Tibial artery (tissue), 4 donors: ENCODE data around the gene DNAH9.

Source experiments
- DNase-seq, 2 donors: peaks; one replicate each; pipeline ENCODE4 v3.0.0-alpha.2; 2019
- H3K27ac ChIP-seq, 2 donors: fragments of 200-600 bp; sonication (generic) in 1 of 2; 1 replicate in 1 of 2; 2 replicates in 1 of 2; pipeline ENCODE4 v1.5.1; 2018 to 2019; ENCODE audit warnings: mild to moderate bottlenecking in 1 of 2
- H3K27me3 ChIP-seq, 2 donors: fragments of 200-600 bp; sonication (generic) in 1 of 2; one replicate each; pipeline versions ENCODE4 v1.5.1 to v1.6.0; 2016 to 2019
- H3K36me3 ChIP-seq, 3 donors: fragments of 200-600 bp; sonication (generic) in 2 of 3; one replicate each; pipeline ENCODE4 v1.5.1; 2016 to 2019; ENCODE audit warnings: mild to moderate bottlenecking in 2 of 3
- H3K4me1 ChIP-seq, 4 donors: fragments of 200-600 bp; sonication (generic) in 2 of 4; 1 replicate in 3 of 4; 2 replicates in 1 of 4; pipeline ENCODE4 v1.5.1; 2016 to 2019
- H3K4me3 ChIP-seq, 2 donors: fragments of 200-600 bp; sonication (generic) in 1 of 2; 1 replicate in 1 of 2; 2 replicates in 1 of 2; pipeline ENCODE4 v1.5.1; 2018 to 2019; ENCODE audit warnings: mild to moderate bottlenecking in 2 of 2
- H3K9me3 ChIP-seq, 3 donors: fragments of 200-600 bp; sonication (generic) in 1 of 3; one replicate each; pipeline ENCODE4 v1.5.1; 2016 to 2019
- CTCF ChIP-seq, 2 experiments: fragments of 200-600 bp in 1 of 2; fragments of 450-650 bp in 1 of 2; IDR thresholded peaks; one replicate each; pipeline ENCODE4 v1.5.1; 2017 to 2019; ENCODE audit warnings: antibody characterized with exemption in 2 of 2, mild to moderate bottlenecking in 1 of 2, moderate library complexity in 1 of 2
- intact Hi-C: fragments of 100-400 bp; cut with DNase I; formaldehyde crosslinking; loops from one replicate; pipeline ENCODE4 v1.15.0; 2023; ENCODE audit warnings: low total_unique reads

Gene DNAH9

GRCh38 chr17:11823862-11824261 is 225.6 kb downstream of the DNAH9 start:
- Histone ChIP-seq H3K9me3 (no peaks in the 10 kb centered on the region), H3K4me1 (no peaks in the 10 kb centered on the region), H3K27me3 (no peaks in the 10 kb centered on the region), H3K27ac (no peak overlapping the region), H3K36me3 (no peaks in the 10 kb centered on the region), H3K4me3 (no peak overlapping the region)
- no peak for TF ChIP-seq CTCF (IDR thresholded peaks at IDR 0.05)
- intact Hi-C loops: no loop called here
- no peak for DNase-seq

DNA sequence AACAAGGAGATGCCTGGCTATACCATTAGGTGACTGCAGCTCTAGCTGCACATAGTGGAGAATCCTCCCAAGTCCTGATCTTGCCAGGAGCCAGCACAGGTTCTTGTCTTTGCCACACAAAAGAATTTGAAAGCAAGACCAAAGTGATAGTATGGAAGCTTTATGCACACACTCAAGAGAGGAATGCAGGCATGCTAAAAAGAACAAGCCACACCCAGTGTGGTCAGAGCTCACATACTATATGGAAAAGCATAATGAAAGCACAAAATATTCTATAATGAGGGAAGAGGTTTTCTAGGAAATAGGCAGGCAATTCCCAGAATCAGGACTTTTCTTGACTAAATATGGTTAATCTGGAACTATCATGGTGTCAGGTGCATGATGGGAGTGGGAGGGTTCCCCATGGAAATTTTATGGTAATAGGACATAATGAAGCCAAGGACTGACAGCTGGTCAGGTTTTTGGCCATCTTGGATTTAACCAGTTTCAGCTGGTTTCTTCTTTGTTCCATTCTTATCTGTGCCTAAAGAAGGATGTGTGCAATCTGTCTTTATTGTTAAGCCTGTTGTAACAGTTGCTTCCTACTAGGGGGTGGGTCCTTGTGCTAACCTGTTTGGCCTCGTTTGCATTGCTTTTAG is 227.4 kb downstream of the DNAH9 start:
- H3K36me3 ChIP-seq: no peaks in the 10 kb centered on the region
- H3K4me1 ChIP-seq: no peaks in the 10 kb centered on the region
- TF ChIP-seq CTCF (IDR thresholded peaks at IDR 0.05): no peak
- intact Hi-C loops: no loop called here
- no peak overlapping the region for H3K27ac ChIP-seq
- no peaks in the 10 kb centered on the region for H3K27me3 ChIP-seq
- no peak for DNase-seq
- no peak overlapping the region for H3K4me3 ChIP-seq
- H3K9me3 ChIP-seq: no peaks in the 10 kb centered on the region

DNA sequence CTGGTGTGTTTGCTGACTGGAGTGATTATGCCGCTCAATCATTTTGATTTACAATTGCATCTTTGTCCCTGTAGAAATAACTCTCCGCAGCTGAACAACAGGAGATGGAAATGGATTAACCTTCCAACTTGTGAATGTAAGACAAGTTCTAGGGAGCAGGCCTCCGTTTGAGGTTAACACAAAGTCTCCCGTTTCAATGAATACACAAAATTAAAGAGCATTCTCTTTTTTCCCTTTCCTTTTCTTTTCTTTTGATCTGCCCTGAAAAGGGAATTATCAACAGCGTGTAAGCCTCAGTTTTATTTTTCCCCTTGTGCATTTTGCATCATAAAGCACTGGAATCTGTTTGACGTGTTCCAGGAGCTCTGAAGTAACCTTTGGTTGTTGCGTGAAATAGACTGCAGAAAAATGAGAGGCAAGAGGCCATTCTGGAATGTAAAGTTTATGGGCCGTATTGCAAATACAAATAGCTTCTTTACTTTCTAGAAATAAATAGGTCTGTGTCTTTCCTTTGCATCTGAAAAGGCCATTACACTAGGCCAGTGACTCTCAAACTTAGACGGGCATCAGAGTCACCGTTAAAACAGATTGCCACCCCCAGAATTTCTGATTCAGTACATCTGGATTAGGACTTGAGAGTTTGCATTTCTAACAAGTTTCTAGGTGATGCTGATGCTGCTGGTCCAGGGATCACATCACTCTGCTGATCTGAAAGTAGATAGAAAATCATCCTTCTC is 234.3 kb downstream of the DNAH9 start:
- Histone ChIP-seq H3K27ac (no peak overlapping the region), H3K4me3 (no peak overlapping the region), H3K36me3 (no peaks in the 10 kb centered on the region), H3K27me3 (no peaks in the 10 kb centered on the region), H3K4me1 (no peaks in the 10 kb centered on the region), H3K9me3 (no peaks in the 10 kb centered on the region)
- DNase-seq: no peak
- intact Hi-C loops: no loop called here
- TF ChIP-seq CTCF (IDR thresholded peaks at IDR 0.05): no peak

- intact Hi-C loops: no loop called here
- no peak for DNase-seq
- no peaks in the 10 kb centered on the region for H3K9me3 ChIP-seq
Observed at GRCh38 chr17:11836508-11836907, 238.2 kb downstream of the DNAH9 start.

GRCh38 chr17:11840052-11840451 is 241.8 kb downstream of the DNAH9 start:
- no peak for TF ChIP-seq CTCF (IDR thresholded peaks at IDR 0.05)
- H3K9me3 ChIP-seq: no peaks in the 10 kb centered on the region
- H3K4me3 ChIP-seq: no peak overlapping the region
- H3K4me1 ChIP-seq: no peaks in the 10 kb centered on the region
- intact Hi-C loops: no loop called here
- H3K27me3 ChIP-seq: no peaks in the 10 kb centered on the region
- DNase-seq: no peak
- H3K27ac ChIP-seq: no peak overlapping the region
- H3K36me3 ChIP-seq: no peaks in the 10 kb centered on the region

More at GRCh38 chr17:11836508-11836907, 238.2 kb downstream of the DNAH9 start:
- H3K27me3 ChIP-seq: no peaks in the 10 kb centered on the region
- no peak for TF ChIP-seq CTCF (IDR thresholded peaks at IDR 0.05)
- H3K27ac ChIP-seq: no peak overlapping the region
- H3K36me3 ChIP-seq: no peaks in the 10 kb centered on the region
- H3K4me1 ChIP-seq: no peaks in the 10 kb centered on the region
- H3K4me3 ChIP-seq: no peak overlapping the region
